Right ventricle myocardium inferior (tissue), 1 donor: ENCODE measurements around the gene USP46. TPM values are rescaled to one million over a fixed set of nuclear protein-coding genes. Genes with fewer than 3 reads are reported as not detected.

Experiments
- ATAC-seq: fragments of 200-7000 bp; cut with Tn5 transposase; one replicate; pipeline ENCODE4 v1.9.1; 2020; ENCODE audit warnings: mild to moderate bottlenecking, moderate library complexity
- DNase-seq: peaks from one replicate; pipeline ENCODE4 v3.0.0; 2021; ENCODE audit errors: missing footprints
- intact Hi-C: fragments of 100-400 bp; cut with DNase I; formaldehyde crosslinking; loops from one replicate; pipeline ENCODE4 v1.11.0; 2022
- total RNA-seq: library from RNA; stranded (reverse); fragmentation: NEBNext Ultra II Directional; extraction: Animal tissue kit (Norgen Biotek cat#: 25700); gene quantifications from one replicate; pipeline ENCODE4 v1.2.1, GENCODE V29; 2021
- donor health status: DM: no; HTN: yes; CAD: no; lungs with severe emphysema.

The USP46 gene
- total RNA-seq, 1 donor from 2014 or later = 65.1 TPM

- ATAC-seq (peak; percentile 44), DNase-seq (no peak)
- intact Hi-C loops = loop anchor here (2.0 to 5.0 kb wide), 3 partner anchors 41 to 124 kb away; partner anchors contain the start of gene USP46
Observed at GRCh38 chr4:52588097-52588496, 71.0 kb downstream of the USP46 start.

- DNase-seq (no peak), ATAC-seq (peak; percentile 73)
- intact Hi-C loops = loop anchor here (5.0 kb wide), 2 partner anchors 39 to 126 kb away; no protein-coding TSS in a partner anchor
Observed at GRCh38 chr4:52586069-52586468, 73.0 kb downstream of the USP46 start.

GRCh38 chr4:52585379-52585778 lies 73.7 kb downstream of the USP46 start:
- no peak for ATAC-seq
- intact Hi-C loops = loop anchor here (5.0 kb wide), 2 partner anchors 38 to 127 kb away; no protein-coding TSS in a partner anchor

GRCh38 chr4:52579602-52580272 lies 79.4 kb downstream of the USP46 start:
- ATAC-seq (no peak), DNase-seq (no peak)
- intact Hi-C loops = no loop called here

More at GRCh38 chr4:52585379-52585778, 73.7 kb downstream of the USP46 start:
- DNase-seq = no peak

- no peak for ATAC-seq
- intact Hi-C loops = no loop called here
- no peak for DNase-seq
Observed at GRCh38 chr4:52578951-52579350, 80.2 kb downstream of the USP46 start.

GRCh38 chr4:52577624-52577962 lies 81.5 kb downstream of the USP46 start:
- no peak for DNase-seq
- intact Hi-C loops = no loop called here
- ATAC-seq = no peak

- DNase-seq (no peak), ATAC-seq (no peak)
- intact Hi-C loops = no loop called here
Observed at GRCh38 chr4:52576961-52577623, 82.0 kb downstream of the USP46 start.

- ATAC-seq (no peak), DNase-seq (no peak)
- intact Hi-C loops = no loop called here
Observed at GRCh38 chr4:52576326-52576725, 82.8 kb downstream of the USP46 start.

GRCh38 chr4:52575406-52575805 lies 83.7 kb downstream of the USP46 start:
- intact Hi-C loops = no loop called here
- ATAC-seq (no peak), DNase-seq (no peak)

GRCh38 chr4:52574036-52574435 lies 85.1 kb downstream of the USP46 start:
- DNase-seq = no peak
- ATAC-seq = no peak
- intact Hi-C loops = no loop called here

GRCh38 chr4:52573551-52573950 lies 85.5 kb downstream of the USP46 start:
- no peak for DNase-seq
- ATAC-seq = peak; percentile 72
- intact Hi-C loops = no loop called here

GRCh38 chr4:52572936-52573485 lies 86.1 kb downstream of the USP46 start:
- ATAC-seq (no peak), DNase-seq (no peak)
- intact Hi-C loops = no loop called here

- no peak for ATAC-seq
- DNase-seq = no peak
- intact Hi-C loops = no loop called here
Observed at GRCh38 chr4:52568351-52568750, 90.8 kb downstream of the USP46 start.

- no peak for DNase-seq
- no peak for ATAC-seq
- intact Hi-C loops = no loop called here
Observed at GRCh38 chr4:52566136-52567031, 92.7 kb downstream of the USP46 start.

- intact Hi-C loops = no loop called here
- no peak for DNase-seq
- ATAC-seq = no peak
Observed at GRCh38 chr4:52560844-52561280, 98.2 kb downstream of the USP46 start.

GRCh38 chr4:52555356-52555716 lies 103.8 kb downstream of the USP46 start:
- ATAC-seq = no peak
- intact Hi-C loops = no loop called here

GRCh38 chr4:52554612-52555355 lies 104.3 kb downstream of the USP46 start:
- no peak for ATAC-seq
- intact Hi-C loops = loop anchor here (5.0 kb wide), 1 partner anchor 48 kb away; no protein-coding TSS in a partner anchor
- DNase-seq = no peak

More at GRCh38 chr4:52555356-52555716, 103.8 kb downstream of the USP46 start:
- no peak for DNase-seq

- no peak for DNase-seq
- ATAC-seq = no peak
- intact Hi-C loops = loop anchor here (5.0 kb wide), 1 partner anchor 50 kb away; no protein-coding TSS in a partner anchor
Observed at GRCh38 chr4:52552778-52553177, 106.3 kb downstream of the USP46 start.
